NCI-H1417 (cell line): Measurements from ENCODE around the gene GPS1.
A peak's percentile ranks its signal among the peaks of the same experiment; 100 is the strongest.

Source experiments
- DNase-seq, 3 experiments: peaks; one replicate each; lab custom pipeline; 2025; lab: John Stamatoyannopoulos, UW

The GPS1 gene

GRCh38 chr17:82058855-82059249 is 7.2 kb downstream of the GPS1 start:
- no peak for DNase-seq

DNA sequence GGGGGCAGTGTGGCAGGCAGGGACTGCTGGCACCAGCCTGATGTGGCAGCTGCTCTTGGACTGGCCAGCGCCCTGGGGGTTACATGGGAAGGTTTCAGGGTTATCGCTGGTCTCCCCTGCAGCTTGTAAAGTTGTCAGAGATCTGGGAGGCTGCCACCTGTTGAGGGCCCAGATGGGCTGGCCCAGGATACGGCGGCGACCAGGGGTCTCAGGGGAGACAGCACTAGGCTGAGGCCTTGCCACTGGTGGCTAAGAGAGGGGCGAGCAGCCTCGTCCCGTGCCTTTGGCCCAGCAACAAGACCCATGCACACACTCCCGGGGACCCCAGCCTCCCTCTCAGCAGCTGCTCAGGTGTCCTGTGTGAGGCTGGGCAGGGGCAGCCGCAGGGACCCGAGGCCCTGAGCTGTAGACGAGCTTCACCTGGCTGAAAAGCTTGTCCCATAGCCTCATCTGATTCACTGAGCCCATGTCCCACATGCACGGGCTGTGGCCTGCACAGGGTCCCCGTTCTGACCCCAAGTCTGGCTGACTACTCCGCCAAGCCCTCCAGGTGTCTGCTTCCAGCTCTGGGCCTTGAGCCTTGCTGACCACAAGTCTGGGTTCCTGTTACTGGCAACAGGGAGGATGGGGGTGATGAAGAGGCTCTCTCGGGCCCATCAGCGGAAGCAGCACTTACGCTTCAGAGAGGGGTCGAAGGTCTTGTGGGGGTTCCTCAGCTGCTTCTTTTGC is 7.7 kb downstream of the GPS1 start:
- DNase-seq: no peak

- DNase-seq: no peak
Observed at GRCh38 chr17:82060001-82060380, 8.3 kb downstream of the GPS1 start.

DNA sequence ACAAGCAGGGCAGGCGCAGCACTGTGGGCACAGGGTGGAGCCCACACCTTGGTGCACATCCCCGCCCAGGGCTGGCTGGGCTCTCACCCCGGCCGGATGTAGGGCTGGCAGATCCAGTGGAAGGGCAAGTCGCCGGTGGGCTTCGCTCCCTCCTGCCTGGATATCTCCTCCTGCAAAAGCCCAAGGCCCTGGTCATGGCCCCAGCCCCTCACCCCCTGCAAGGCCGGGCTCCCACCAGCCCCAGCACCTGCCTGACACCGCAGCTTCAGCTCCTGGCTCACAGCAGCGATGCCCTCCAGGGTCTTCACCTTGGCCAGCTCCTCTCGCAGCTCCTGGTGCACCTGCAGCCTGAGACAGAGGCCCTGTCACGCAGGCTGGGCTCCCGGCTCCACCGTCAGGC is 8.9 kb downstream of the GPS1 start:
- no peak for DNase-seq

- no peak for DNase-seq
Observed at GRCh38 chr17:82061047-82061925, 9.6 kb downstream of the GPS1 start.

GRCh38 chr17:82062076-82062983 is 10.6 kb downstream of the GPS1 start:
- DNase-seq: no peak

DNA sequence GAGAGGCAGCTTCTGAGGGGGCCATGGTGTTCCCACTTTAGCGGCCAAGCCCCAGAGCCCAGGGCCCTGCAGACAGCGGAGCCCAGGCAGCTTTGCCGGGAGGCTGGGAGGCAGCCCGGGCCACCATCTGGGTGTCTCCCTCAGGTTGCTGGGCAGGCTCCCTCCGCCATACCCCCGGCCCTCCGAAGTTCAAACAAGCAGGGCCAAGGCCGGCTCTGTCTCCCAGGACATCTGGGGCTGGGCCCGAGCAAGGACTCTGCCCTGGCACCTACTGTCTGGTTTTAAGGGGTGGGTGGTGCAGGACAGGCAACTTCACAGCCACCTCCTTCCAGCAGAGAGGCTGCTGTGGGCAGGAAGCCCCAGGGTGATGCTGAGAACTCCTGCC is 11.3 kb downstream of the GPS1 start:
- no peak for DNase-seq

- no peak for DNase-seq
Observed at GRCh38 chr17:82063424-82064415, 12.0 kb downstream of the GPS1 start.

DNA sequence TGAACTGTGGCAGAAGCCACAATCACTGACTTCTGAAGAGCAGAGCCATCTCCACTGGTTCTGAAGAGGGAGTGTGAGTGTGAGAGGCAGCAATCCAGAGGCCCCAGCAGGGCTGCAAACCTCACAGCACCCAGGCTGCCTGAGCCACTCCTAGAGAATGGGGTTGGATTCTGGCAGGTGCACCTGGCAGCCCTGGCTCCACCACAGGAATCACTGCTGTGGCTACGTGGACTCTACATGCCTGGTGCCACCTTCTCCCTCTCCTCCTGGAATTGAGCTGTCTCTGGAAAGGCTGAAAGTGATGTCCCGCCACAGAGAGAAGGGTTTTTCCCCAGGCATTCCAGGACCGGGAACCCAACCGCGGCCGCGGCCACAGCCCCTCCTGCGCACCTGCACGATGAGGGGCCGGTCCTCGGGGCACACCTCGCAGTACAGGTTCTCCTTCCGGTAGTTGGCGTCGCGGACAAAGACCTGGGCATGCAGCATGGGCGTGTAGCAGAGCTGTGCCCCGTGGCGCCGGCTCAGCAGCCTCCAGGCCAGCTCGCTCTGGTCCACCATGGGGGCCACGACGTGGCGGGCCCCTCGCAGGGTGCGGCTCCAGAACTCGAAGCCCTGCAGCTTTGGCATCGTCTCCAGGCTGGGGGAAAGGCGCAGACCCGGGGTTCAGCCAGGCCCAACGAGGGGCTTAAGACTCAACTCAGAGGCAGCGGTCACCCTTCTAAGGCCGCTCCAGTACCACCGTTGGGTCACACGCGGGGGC is 12.9 kb downstream of the GPS1 start:
- peak; percentile 4 to 50 (median 41) for DNase-seq

DNA sequence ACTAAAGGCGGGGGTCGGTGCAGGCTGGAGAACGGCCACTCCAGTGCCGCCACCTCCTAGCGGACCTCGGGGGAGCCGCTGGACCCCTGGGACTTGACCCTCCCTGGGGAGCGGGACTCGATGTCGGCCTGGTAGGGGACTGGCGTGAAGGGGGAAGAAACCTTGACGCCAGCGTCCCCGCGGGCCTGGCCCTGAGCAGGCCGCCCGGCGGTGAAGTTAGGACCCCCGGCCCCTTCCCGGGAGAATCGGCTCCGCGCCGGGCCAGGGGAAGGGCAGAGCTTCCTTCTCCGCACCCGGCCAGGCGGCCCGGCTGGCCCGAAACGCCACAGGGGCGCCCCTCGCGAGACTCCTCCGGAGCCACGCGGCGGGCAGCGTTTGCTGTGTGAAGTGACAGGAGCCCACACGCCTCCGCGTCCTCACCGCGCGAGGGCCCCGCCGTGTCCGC is 13.5 kb downstream of the GPS1 start:
- peak in 2 of 3 experiments; percentile 48 to 54 for DNase-seq

GRCh38 chr17:82065638-82066303 is 14.1 kb downstream of the GPS1 start, which contains the start of gene DUS1L:
TSS of gene DUS1L (minus strand) at chr17:82065804. CDS start at chr17:82065059, 745 bp downstream.
- DNase-seq: peak; percentile 54 to 68 (median 54)

DNA sequence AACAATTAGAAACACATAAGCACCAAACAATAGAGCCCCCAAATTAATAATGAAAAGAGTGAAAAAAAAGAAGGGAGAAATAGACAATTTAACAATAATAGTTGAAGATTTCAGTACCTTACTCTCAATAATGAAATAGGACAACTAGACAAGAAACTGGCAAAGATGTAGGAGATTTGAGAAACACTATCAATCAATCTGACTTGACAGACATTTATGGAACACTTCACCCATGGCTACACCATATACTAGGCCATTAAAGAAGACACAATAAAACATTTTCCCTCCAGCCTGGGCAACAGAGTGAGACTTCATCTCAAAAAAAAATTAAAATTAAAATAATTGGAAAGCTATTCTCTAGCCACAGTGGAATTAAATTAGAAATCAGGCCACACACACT is 18.9 kb downstream of the GPS1 start:
- no peak for DNase-seq

DNA sequence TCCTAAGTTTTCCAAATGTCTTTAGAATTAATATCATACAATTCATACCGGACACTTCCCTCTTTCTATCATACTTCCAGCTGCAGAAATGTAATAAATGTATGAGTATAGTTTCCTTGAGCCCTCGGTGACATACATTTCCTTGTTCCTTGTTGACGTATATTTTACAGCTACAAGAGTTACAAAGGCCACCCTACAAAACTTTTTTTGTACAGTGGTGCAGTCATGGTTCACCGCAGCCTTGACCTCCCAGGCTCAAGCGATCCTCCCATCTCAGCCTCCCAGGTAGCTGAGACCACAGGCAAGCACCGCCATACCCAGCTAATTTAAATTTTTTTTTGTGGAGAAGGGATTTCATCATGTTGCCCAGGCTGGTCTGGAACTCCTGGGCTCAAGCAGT is 21.1 kb downstream of the GPS1 start:
- no peak for DNase-seq

- DNase-seq: no peak
Observed at GRCh38 chr17:82073446-82073845, 21.7 kb downstream of the GPS1 start.

- DNase-seq: no peak
Observed at GRCh38 chr17:82076018-82076784, 24.5 kb downstream of the GPS1 start.

- DNase-seq: no peak
Observed at GRCh38 chr17:82076785-82077591, 25.3 kb downstream of the GPS1 start.

DNA sequence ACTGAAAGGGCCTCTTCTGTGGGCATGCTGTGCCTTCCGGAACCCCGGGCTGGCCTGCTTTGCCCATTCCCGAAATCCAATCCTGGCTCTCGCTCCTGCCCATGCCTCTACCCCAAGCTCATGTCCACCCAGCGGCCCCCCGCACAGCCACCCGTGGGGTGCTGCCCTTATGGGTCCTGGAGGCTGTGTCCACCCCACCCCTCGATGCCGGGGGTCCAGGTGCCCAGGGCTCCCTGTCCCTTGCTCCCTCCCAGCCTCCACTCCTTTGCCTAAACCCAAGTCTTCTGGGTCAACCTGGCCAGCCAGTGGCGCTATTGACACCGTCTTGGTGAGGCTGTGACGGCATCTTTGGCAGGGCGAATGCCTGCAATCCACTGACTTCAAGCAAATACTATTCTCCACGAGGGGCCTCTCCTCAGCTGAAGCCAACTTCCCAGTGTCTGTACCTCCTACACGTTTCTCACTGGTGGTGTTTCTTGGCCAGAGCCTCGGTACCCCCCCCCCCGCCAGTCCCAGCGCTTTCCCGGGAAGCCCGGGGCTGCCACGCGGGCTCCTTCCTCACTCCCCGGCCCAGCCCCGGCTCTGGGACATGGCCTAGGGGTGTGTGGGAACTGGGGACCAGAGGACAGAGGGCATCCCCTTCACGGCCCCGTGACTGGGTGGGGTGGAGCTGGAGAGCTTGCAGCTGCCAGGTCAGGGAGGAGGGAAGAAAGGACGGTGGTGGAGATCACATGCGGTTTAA is 26.1 kb downstream of the GPS1 start:
- DNase-seq: no peak
